Measurements from ENCODE around the gene CEP112.

DNA sequence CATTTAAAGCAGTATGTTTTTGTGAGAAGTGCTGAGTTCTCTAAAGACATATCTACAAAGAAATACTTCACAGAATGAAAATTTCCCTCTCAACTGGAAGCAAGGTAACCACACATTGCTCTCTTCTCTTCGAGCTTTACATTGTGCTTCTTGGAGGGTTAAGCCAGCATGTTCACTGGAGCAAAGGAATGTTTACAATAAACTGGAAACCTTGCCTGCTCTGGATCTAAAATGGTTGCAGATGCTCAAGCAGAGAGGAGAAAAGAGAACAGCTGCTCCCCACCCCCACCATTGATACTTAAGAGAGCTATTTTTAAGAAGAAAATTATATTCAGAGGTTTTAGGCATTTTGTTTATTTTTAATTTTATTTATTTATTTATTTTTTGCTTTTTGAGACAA lies 213.1 kb downstream of the CEP112 start:
- TF ChIP-seq, protein P1, sequence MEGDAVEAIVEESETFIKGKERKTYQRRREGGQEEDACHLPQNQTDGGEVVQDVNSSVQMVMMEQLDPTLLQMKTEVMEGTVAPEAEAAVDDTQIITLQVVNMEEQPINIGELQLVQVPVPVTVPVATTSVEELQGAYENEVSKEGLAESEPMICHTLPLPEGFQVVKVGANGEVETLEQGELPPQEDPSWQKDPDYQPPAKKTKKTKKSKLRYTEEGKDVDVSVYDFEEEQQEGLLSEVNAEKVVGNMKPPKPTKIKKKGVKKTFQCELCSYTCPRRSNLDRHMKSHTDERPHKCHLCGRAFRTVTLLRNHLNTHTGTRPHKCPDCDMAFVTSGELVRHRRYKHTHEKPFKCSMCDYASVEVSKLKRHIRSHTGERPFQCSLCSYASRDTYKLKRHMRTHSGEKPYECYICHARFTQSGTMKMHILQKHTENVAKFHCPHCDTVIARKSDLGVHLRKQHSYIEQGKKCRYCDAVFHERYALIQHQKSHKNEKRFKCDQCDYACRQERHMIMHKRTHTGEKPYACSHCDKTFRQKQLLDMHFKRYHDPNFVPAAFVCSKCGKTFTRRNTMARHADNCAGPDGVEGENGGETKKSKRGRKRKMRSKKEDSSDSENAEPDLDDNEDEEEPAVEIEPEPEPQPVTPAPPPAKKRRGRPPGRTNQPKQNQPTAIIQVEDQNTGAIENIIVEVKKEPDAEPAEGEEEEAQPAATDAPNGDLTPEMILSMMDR (optimal IDR thresholded peaks at IDR 0.05 in 1 of 3, IDR thresholded peaks at IDR 0.05 in 1 of 3, conservative IDR thresholded peaks at IDR 0.05 in 1 of 3; ENCODE audit: extremely low read depth in 1 of 3, insufficient read depth in 2 of 3, low read length in 3 of 3): no peak
- TF ChIP-seq EZH2 (IDR thresholded peaks at IDR 0.05; ENCODE audit: low read length): no peak

All from keratinocyte (primary cell).